Activated CD8-positive, alpha-beta memory T cell treated with anti-CD3 and anti-CD28 coated beads, Interleukin-2, amount 50 U/mL, for 24 hours (primary cell): ENCODE measurements around the gene SNX32.
A peak's percentile ranks its signal among the peaks of the same experiment; 100 is the strongest.

Experiments used
- DNase-seq: peaks from one replicate; pipeline ENCODE4 v3.0.0-alpha.2; 2020; ENCODE audit errors: extremely low read depth

The SNX32 gene

DNA sequence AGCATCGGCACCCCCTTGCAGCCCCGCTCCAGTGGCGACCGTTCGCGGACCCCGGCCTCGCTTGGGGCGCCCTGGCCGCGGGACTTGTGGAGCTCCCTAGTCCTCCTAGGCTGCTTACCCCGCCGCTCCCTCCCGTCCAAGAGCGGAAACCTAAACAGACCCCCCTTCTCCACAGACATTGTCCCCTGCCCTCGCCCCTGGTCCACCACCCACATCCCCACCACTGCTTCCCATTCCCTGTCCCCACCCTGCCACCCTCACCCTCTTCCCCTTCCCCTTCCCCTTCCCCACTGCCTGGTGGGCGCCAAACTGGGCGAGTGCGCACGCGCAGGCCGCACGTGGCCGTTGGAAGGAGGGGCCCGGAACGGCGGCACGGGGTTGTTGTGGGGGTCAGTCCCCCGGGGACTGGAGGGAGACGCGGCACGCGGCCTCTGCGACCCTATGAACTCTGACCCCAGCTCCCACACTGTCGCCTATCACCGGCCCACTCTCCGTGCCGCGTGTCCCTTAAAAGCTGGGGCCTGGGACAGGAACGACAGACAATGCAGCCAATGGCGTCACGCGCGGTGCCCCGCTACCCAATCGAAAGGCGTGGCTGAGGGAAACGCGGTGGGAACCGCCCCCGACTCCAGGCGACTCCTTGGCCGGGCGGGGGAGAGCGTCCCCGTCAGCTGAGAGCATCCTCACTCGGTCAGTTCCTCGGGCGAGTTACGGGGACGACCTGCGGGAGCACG, at the start of gene SNX32:
TSS of gene SNX32 (plus strand) at position 667 of the 734 bp plus-strand sequence. CDS start 103 bp downstream, outside the sequence.
- DNase-seq: peak; percentile 90

GRCh38 chr11:65785319-65786007, 48.3 kb upstream of the SNX32 start:
- DNase-seq: no peak

DNA sequence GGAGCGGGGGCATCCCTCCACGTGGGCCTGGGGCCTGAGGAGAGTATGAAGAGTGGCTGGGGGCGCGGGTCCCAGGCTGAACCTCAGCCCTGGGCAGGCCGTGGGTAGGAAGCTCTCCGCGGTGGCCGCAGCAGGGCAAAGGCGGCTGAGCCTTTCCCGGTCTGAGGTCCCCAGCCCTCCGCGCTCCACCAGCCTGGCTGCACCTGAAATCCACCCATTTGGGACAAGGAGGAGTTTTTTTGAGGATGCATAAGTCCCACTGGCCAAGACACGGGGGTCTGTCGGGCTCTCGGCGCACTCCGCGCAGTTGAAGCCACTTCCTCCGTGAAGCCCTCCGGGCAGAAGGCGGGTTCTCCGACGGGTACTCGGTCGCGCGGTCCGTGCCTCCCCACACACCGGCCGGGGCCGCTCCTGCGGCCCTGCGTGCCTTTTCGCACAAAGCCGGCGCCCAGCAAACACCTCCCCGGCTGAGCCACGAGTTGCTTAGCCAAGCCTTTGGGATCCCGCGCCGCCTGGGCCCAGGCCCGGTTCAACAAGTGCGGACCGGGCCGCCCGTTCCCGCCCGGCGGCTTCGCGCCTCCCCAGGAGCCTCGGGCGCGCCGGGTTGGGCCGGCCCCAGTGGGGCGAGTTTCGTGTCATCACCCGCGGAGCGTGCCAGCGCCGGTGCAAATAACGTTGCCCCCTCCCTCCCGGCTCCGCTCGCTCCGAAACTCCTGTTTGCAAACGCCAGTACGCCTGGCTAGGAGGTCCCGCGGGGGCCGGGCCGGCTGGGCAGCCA, 47.6 kb upstream of the SNX32 start:
- DNase-seq: no peak

- DNase-seq: no peak
These were observed 46.8 kb upstream of the SNX32 start, which contains the start of gene OVOL1 for GRCh38 chr11:65786786-65787636. OVOL1 (plus strand) TSS chr11:65787063; CDS start chr11:65787374, 311 bp downstream.

- DNase-seq: no peak
These were observed 45.8 kb upstream of the SNX32 start for GRCh38 chr11:65787649-65788622.

- DNase-seq: no peak
These were observed 44.9 kb upstream of the SNX32 start for GRCh38 chr11:65788821-65789220.

DNA sequence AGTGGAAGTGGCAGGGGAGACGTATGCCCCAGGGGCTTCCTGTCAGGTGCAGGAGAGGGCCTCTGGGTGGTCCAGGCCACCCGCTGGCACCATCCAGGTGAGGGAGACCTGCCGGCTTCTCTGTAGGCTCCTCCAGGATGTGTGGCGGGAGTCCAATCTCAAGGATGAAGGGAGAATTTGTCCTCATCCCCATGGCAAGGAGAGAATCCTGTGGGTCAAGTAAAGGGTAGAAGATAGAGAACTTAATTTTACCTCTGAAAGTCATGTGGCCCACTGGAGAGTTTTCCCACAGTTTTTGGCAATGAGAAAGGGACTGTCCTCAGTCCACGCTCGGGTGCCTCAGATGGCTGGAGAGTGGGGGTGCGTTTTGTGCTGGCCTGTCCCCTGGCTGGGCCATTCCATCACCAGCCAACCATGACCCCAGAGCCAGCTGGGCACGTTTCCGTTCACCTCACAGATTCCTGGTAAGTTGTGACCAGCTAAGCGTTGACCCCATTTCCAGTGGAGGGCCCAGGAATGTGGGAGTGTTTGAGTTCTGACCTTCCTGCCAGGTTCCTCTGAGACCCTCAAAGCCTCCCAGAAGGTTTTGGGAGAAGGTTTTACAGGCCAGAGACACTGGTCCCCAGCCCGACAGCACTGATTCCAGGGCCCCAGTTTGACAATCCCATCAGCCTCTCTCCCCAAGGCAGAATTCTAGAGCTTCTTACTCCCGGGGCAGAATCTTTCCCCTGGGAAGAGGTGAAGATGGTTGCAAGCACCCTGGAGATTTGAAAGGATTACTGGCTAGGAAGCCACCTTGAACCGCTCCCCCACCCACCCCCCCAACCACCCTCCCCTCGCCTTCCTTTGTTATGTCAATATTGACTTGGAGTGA, 44.3 kb upstream of the SNX32 start:
- no peak for DNase-seq

GRCh38 chr11:65790104-65790901, 43.5 kb upstream of the SNX32 start:
- no peak for DNase-seq

GRCh38 chr11:65790902-65791650, 42.7 kb upstream of the SNX32 start:
- DNase-seq: no peak

DNA sequence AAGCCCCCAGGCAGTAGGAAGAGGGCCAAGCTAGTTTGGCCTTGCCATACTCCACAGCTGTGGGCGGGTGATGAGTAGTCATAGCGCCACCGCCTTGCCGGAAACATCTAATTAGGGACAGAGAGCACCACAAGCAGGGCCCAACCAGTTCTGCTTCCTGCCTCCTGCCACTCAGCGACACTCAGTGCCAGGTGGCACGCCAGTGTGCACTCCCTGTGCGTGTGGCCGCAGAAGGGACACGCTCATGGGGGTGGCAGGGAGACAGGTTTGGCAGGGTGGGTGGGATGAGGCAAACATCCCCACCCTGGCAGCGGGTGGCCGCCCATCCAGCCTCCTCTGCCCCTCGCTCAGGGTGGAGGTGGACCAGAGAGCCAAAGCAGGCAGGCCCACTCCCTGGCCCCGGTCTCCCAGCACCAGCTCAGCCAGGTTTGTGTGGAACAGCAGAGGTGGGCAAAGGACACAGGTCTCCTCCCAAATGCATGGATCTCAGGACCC, 42.0 kb upstream of the SNX32 start:
- DNase-seq: no peak

GRCh38 chr11:65792456-65792855, 41.3 kb upstream of the SNX32 start:
- DNase-seq: no peak

DNA sequence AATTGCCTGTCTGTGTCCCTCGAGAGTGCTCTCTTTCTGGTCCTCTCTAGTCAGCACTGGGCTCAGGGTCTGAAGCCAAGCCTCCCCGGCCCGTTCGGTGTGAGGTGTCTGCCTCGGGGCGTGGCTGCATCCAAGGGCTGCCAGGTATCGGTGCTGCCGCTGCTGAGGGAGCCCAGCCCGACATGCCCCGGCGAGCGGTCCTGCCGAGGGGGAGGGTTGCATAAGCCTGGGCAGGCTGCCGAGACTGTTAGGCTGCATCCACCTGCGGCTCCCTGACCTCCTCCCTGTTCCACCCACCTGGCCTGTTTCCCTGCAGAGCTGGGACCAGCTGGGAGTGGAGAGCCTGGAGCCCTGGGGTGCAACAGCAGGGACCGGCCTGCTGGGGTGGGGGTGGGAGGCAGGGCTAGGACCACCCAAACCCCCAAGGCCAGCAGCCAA, 40.6 kb upstream of the SNX32 start:
- no peak for DNase-seq

DNA sequence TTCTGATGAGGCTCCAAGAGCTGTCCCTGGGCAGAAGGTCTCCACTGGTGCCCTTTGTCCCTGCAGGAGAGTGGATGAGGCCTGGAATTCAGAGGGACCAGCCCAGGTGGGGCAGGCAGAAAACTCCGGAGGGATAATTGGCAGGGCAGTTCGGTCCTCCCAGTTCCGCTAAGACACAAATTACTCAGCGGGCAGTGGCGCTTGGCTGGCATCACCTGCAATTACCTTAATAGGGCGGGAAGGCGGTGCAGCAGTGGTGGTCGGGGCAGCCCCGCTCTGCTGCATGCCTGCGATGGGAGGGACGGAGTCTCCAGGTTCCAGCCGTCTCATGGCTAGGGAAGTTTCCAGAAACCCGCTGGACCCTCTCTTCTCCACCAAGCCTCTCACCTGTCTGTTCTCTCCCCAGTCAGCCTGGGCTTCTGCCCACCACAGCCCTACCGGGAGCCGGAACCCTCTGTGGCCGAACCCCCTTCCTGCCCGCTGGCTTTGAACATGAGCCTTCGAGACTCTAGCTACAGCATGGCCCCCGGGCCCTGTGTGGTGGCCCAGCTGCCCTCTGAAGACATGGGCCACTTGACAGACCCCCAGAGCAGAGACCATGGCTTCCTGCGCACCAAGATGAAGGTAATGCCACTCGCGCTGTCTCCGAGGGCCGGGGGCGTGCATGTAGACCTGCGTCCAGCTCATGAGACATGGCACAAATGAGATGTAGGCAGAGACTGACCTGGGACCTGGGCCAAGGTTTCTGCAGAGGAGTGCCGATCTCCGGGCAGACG, 40.0 kb upstream of the SNX32 start:
- DNase-seq: no peak

DNA sequence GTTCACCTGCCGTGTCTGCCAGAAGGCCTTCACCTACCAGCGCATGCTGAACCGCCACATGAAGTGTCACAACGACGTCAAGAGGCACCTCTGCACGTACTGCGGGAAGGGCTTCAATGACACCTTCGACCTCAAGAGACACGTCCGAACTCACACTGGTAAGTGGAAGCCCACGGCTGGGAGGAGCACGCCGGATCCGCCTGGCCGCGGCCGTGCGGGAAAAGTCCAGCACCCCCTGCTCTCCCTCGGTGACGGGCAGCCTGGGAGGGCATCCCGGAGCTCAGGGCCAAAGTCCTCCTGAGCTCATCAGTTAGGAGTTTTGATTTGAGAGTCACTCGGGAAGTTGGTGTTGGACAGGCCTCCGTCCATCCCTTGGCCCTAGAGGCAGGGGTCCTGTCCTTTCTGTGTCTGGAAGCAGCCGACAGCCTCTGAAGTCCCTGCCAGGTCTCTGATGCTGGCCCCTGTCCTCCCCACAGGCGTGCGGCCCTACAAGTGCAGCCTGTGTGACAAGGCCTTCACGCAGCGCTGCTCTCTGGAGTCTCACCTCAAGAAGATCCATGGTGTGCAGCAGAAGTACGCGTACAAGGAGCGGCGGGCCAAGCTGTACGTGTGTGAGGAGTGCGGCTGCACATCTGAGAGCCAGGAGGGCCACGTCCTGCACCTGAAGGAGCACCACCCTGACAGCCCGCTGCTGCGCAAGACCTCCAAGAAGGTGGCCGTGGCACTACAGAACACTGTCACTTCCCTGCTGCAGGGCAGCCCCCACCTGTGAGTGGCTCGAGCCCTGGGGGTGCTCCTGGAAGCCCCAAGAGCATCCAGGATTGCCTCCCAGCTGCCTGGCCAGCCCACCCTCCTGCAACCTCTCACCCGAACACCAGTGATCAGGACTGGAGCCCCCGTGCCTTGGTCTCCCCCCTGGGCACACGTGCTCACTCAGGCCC, 38.9 kb upstream of the SNX32 start:
- no peak for DNase-seq

DNA sequence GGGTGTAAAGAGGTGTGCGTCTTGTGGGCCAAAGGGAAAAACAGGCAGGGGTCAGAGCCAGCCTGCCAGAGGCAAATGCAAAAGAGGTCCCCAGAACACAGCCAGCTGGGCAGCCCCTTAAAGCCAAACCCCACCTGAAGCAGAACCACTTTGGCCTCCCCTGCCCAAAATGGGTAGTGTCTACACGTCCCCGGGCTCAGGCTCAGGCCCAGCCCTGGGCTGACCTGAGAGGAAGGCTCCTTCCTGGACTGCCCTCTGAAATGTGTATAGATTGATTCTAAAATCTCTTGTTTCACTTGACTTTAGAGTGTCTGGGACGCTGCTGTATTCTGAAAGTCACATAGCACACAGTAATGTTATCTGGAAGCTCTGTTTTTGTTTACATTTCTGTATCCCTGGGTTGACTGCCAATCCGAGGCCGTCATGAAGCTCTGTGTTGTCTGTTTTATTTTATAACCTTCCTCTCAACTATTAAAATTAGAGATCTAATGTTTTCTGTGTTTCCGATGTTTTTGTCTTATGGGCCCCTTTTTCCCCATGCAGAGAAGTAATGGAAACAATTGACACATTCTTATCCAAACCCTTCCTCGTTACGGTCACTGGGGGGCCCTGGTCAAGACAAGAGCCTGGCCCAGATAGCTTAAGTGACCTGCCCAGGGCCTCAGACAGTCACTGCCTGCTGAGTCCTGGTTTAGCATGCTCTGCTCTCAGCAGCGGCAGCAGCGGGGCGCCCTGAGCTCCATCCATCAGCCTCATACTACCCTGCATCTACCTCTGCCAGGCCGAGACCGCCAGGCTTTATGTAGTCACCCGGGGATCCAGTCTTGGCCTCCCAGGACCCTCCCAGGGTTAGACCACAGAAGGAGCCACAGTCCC, 36.8 kb upstream of the SNX32 start:
- DNase-seq: no peak
